ENCODE measurements around the gene GRIK3.

GRIK3 gene

DNA sequence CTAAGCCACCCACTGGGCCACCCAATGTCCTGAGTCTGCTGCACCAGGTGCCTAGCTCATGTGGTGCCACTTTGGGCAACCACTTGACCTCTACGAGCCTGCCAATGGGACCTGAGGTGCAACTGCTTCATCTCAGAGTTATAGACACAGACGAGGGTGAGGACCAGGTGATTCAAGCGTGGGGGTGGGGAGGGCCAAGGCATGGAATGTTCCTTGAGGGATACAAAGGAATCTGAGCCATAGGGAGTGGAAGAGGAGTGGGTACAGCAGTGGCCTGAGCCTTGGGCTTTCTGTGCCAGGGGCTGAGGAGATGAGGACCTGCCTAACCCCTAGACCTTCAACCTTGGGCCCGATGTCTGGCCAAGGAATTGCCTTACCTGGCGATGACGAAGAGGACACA, 209.1 kb downstream of the GRIK3 start:
- no peak for DNase-seq (ENCODE audit: insufficient read length)
- no peak for FAIRE-seq
- no peak for TF ChIP-seq TAF1 (IDR thresholded peaks at IDR 0.05; ENCODE audit: borderline replicate concordance, low read depth, low read length)
- TF ChIP-seq POLR2A (IDR thresholded peaks at IDR 0.05; ENCODE audit: low read depth, low read length), result no peak
- TF ChIP-seq POLR2AphosphoS5 (IDR thresholded peaks at IDR 0.05; ENCODE audit: low read depth, low read length), result no peak

DNA sequence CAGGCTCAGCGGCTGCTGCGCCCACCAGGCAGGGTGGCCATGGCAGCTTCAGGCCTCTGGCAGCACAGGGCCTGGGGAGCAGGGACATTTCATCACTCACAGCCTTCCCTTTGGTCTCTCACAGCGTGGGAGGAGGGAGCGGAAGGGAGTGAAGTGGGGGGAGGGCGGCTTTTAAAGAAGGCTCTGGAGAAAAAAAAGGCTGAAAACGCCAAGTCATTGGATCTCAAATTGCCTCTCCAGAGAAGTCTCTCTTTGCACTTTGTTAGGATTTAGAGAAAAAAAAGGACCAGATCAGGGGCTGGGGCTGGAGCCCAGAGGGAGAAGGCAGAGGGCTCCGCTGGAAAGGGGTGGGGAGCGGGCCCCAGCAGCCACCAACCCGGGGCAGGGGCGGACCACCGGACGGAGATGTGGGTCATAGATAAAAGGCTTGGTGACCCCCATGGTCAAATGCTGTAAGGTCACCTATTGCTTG, 209.9 kb downstream of the GRIK3 start:
- DNase-seq (ENCODE audit: insufficient read length), result no peak

DNA sequence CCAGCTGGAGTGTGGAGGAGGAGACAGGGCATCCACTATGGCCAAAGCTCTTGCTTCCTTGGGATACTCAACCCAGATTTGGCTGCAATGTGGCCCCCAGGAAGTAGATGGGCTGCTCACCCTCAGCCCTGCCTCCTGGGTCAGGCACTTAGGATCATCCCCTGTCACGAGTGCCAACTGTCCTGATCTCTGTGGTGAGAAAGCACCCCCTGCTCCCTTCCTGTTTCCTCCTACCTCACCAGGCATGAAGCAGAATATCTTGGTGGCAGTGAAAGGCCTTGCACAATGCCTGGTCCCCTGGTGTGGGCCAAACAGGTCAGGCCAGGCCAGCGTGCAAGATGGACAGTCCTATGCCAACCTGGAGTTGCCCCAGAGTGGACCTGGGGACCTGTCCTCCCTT, 211.7 kb downstream of the GRIK3 start:
- DNase-seq (ENCODE audit: insufficient read length), result no peak
- no peak for TF ChIP-seq TAF1 (IDR thresholded peaks at IDR 0.05; ENCODE audit: borderline replicate concordance, low read depth, low read length)
- TF ChIP-seq POLR2AphosphoS5 (IDR thresholded peaks at IDR 0.05; ENCODE audit: low read depth, low read length), result no peak
- TF ChIP-seq POLR2A (IDR thresholded peaks at IDR 0.05; ENCODE audit: low read depth, low read length), result no peak
- no peak for FAIRE-seq

More for the DNA sequence above, 209.9 kb downstream of the GRIK3 start:
- TF ChIP-seq POLR2A (IDR thresholded peaks at IDR 0.05; ENCODE audit: low read depth, low read length), result no peak
- no peak for TF ChIP-seq TAF1 (IDR thresholded peaks at IDR 0.05; ENCODE audit: borderline replicate concordance, low read depth, low read length)
- TF ChIP-seq POLR2AphosphoS5 (IDR thresholded peaks at IDR 0.05; ENCODE audit: low read depth, low read length), result no peak
- FAIRE-seq, result no peak

DNA sequence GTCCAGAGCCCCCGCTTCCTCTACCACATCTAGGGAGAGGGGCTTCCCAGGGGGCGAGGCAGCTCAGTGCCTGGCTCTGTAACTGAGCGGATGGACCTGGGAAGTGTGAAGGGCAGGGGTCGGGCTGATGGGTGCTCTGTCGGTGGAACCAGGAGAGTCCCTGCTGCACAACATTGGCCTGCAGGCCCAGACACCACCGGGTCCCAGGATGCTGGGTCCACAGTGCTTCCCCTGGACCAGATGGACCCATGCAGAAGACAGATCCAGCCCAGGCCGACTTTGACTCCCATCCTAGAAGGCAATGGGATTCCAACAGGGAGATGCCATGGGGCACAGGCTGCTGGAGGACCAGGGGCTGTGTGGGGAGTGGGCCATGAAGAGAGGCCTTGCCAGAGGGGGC, 212.9 kb downstream of the GRIK3 start:
- no peak for TF ChIP-seq POLR2AphosphoS5 (IDR thresholded peaks at IDR 0.05; ENCODE audit: low read depth, low read length)
- TF ChIP-seq TAF1 (IDR thresholded peaks at IDR 0.05; ENCODE audit: borderline replicate concordance, low read depth, low read length), result no peak
- TF ChIP-seq POLR2A (IDR thresholded peaks at IDR 0.05; ENCODE audit: low read depth, low read length), result no peak
- FAIRE-seq, result no peak
- no peak for DNase-seq (ENCODE audit: insufficient read length)

DNA sequence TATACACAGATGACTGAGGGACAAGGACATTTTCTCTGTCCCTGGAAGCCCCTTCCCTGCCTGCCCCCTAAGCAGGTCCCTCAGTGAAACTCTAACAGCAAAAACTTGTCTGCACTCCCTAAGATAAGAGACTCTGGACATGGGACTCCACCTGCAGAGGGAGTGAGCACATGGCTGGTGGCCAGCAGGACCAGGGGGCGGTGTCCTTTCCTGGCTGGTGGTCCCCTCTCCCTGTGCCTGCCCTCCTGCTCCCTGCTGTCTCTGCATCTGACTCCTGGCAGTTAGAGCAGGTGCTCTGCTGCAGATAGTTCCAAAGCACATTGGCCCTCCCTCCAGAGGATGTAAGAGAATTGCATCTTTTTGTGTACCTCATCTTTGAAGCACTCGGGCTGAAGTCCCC, 215.5 kb downstream of the GRIK3 start:
- FAIRE-seq (no peak), DNase-seq (ENCODE audit: insufficient read length) (no peak)
- no peak for TF ChIP-seq POLR2AphosphoS5 (IDR thresholded peaks at IDR 0.05; ENCODE audit: low read depth, low read length)
- no peak for TF ChIP-seq POLR2A (IDR thresholded peaks at IDR 0.05; ENCODE audit: low read depth, low read length)
- no peak for TF ChIP-seq TAF1 (IDR thresholded peaks at IDR 0.05; ENCODE audit: borderline replicate concordance, low read depth, low read length)

DNA sequence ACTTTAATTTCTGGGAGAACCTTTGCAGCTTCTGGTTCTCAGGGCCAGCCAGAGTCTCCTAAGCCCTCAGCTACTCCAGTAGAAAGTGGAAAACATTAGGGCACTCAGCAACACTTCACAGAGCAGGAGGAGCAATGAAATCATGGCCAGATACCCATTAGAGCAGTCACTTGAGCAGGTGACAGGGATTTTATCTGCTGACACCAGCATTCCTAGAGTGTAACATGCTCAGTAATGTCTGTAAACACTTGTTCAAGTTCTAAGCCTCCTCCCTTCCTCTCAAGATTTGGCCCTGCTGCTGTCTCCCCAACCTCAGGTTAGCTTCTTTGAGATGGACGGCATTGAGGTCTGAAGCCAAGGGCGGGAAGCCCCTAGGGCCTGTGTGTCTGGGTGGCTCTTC, 218.0 kb downstream of the GRIK3 start:
- TF ChIP-seq POLR2AphosphoS5 (IDR thresholded peaks at IDR 0.05; ENCODE audit: low read depth, low read length) (no peak), TAF1 (IDR thresholded peaks at IDR 0.05; ENCODE audit: borderline replicate concordance, low read depth, low read length) (no peak), POLR2A (IDR thresholded peaks at IDR 0.05; ENCODE audit: low read depth, low read length) (no peak)
- FAIRE-seq (no peak), DNase-seq (ENCODE audit: insufficient read length) (no peak)

DNA sequence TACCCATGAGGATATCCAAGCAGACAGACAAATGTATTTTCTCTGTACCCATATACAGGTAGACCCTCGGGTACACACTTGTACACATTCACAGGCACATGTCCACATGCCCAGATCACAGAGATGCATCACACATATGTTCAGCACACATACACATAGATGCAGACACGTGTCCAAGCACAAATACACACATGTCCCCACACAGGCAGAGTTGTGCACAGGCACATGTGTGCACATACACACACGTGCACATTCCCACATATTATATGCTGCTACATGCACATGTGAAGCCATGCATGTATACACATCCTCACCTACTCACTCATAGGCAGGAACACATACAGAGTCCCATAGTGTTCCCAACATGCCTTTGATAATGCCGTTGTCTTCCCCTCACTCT, 219.5 kb downstream of the GRIK3 start:
- TF ChIP-seq POLR2A (IDR thresholded peaks at IDR 0.05; ENCODE audit: low read depth, low read length) (no peak), POLR2AphosphoS5 (IDR thresholded peaks at IDR 0.05; ENCODE audit: low read depth, low read length) (no peak), TAF1 (IDR thresholded peaks at IDR 0.05; ENCODE audit: borderline replicate concordance, low read depth, low read length) (no peak)
- no peak for DNase-seq (ENCODE audit: insufficient read length)
- no peak for FAIRE-seq

DNA sequence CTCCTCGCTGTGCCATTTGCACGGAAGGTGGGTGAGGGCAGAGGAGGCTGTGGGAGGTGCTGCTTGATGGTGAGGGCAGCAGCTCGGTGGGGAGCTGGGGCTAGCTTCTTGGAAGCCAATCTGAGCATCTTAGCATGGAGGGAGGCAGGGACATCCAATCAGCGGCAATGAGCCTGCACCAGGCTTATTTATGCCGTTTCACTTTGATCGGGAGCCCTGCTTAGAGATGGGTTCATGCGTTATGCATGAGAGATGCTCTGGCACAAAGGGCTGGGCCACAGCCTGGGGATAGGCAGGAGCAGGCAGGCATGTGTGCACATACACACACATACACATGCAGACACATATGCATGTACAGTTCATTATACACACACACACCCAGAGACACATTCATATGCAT, 220.2 kb downstream of the GRIK3 start:
- no peak for TF ChIP-seq POLR2A (IDR thresholded peaks at IDR 0.05; ENCODE audit: low read depth, low read length)
- TF ChIP-seq POLR2AphosphoS5 (IDR thresholded peaks at IDR 0.05; ENCODE audit: low read depth, low read length), result no peak
- no peak for TF ChIP-seq TAF1 (IDR thresholded peaks at IDR 0.05; ENCODE audit: borderline replicate concordance, low read depth, low read length)
- FAIRE-seq (no peak), DNase-seq (ENCODE audit: insufficient read length) (no peak)

DNA sequence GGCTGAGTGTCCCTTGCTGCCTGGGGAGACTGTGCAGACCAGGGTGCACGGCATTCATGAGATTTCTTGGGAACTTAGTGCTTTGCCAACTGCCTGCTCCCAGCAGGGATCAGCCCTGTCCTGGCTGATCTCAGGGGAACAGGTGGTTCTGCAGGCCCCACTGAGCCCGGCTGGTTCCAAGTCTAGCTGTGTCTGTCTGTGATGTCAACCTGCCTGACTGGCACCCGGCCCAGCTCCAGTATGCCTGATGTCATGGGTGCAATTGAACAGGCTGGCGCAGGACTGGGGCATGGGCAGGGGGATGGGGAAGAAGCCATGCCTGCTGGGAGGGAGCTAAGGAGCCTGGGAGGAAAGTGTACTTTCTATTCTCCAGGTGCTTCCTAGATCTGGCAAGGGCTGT, 227.1 kb downstream of the GRIK3 start:
- TF ChIP-seq POLR2A (IDR thresholded peaks at IDR 0.05; ENCODE audit: low read depth, low read length), result no peak
- no peak for TF ChIP-seq TAF1 (IDR thresholded peaks at IDR 0.05; ENCODE audit: borderline replicate concordance, low read depth, low read length)
- TF ChIP-seq POLR2AphosphoS5 (IDR thresholded peaks at IDR 0.05; ENCODE audit: low read depth, low read length), result no peak
- DNase-seq (ENCODE audit: insufficient read length), result no peak
- FAIRE-seq, result no peak

DNA sequence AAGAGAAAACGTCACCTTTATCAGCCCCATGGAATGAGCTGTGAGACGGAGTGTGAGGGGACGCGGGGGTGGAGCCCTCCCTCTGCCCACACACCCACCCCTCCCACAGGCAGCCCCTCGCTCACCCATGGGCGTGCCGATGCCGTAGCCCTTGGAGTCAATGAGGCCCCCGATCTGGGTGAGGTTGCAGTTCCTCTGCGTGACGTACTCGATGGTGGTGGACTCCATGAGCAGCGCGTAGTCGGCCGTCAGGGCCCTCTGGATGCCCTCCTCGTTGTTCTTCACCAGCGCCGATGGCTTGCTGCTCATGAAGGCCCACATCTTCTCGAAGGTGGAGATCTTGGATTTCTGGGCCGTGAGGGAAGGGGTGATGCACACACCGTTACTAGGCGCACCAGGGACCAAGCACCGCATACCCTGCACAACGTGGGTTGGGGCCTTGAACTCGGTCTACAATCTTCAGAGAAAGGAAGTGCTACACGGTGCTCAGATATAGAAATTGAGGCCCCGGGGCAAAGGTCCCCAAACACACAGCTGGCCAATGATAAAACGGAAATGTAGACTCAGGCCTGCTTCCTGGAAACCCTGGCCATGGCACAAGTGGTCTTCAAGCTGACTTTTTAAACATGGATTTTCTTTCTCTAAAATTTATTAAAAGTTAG, 228.2 kb downstream of the GRIK3 start:
- DNase-seq (ENCODE audit: insufficient read length) (no peak), FAIRE-seq (no peak)
- TF ChIP-seq POLR2AphosphoS5 (IDR thresholded peaks at IDR 0.05; ENCODE audit: low read depth, low read length), result no peak
- no peak for TF ChIP-seq POLR2A (IDR thresholded peaks at IDR 0.05; ENCODE audit: low read depth, low read length)
- TF ChIP-seq TAF1 (IDR thresholded peaks at IDR 0.05; ENCODE audit: borderline replicate concordance, low read depth, low read length), result no peak

DNA sequence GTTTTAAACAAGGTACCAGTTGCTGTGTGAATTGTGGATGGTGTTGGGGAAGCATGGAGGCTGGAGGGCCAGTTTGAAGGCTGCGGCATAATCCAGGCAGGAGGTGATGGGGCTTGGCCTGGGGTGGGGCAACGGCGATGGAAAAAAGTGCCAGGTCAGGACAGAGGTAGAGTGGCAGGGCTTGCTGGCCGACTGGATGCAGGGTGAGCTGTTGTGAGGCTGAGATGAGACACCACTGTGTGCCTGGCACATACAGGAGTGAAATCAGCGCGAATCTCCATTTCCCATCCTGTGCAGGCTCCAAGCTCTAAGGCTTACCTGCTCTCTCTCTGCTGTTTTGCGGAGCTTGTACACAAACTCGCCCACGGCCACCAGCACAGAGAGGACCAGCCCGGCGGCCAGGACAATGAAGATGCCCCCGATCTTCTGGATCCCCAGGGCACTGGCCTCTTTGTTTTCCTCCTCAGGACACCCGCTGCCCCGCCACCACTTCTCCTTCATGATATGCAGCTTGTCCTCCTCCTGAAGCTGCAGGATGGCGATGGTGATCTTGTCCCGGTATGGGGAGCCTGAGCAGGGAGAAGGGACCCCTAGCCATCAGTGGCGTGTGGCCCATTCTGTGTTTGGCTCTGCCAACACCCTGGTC, 229.5 kb downstream of the GRIK3 start:
- FAIRE-seq (no peak), DNase-seq (ENCODE audit: insufficient read length) (no peak)
- no peak for TF ChIP-seq TAF1 (IDR thresholded peaks at IDR 0.05; ENCODE audit: borderline replicate concordance, low read depth, low read length)
- no peak for TF ChIP-seq POLR2A (IDR thresholded peaks at IDR 0.05; ENCODE audit: low read depth, low read length)
- no peak for TF ChIP-seq POLR2AphosphoS5 (IDR thresholded peaks at IDR 0.05; ENCODE audit: low read depth, low read length)

All from GM12892 (cell line).